Measurements from ENCODE around the gene BFSP2. TPM values are rescaled to one million over a fixed set of nuclear protein-coding genes. Genes with fewer than 3 reads are reported as not detected.

Gene BFSP2
- total RNA-seq, 4 donors from 2014 or later, result not detected

- Histone ChIP-seq H3K4me1 (no peaks in the 10 kb centered on the region), H3K36me3 (no peaks in the 10 kb centered on the region), H3K27ac (no peak overlapping the region), H3K9me3 (no peaks in the 10 kb centered on the region), H3K4me3 (no peak overlapping the region), H3K27me3 (no peaks in the 10 kb centered on the region)
- no peak for ATAC-seq
- in situ Hi-C loops (cut with MboI; ENCODE audit: low sequenced_read_pairs in 4 of 4) (no loop called here), intact Hi-C loops (cut with DNase I; ENCODE audit: low total_unique reads) (no loop called here)
- TF ChIP-seq POLR2A (IDR thresholded peaks at IDR 0.05), result no peak
- TF ChIP-seq CTCF (IDR thresholded peaks at IDR 0.05 in 4 of 5, conservative IDR thresholded peaks at IDR 0.05 in 1 of 5), result no peak
- no peak for DNase-seq
Measured at GRCh38 chr3:133505813-133506212, 106.0 kb downstream of the BFSP2 start.

- Histone ChIP-seq H3K9me3 (no peaks in the 10 kb centered on the region), H3K27ac (no peak overlapping the region), H3K4me3 (no peak overlapping the region), H3K4me1 (no peaks in the 10 kb centered on the region), H3K27me3 (no peaks in the 10 kb centered on the region), H3K36me3 (no peaks in the 10 kb centered on the region)
- in situ Hi-C loops (cut with MboI; ENCODE audit: low sequenced_read_pairs in 4 of 4), result no loop called here
- intact Hi-C loops (cut with DNase I; ENCODE audit: low total_unique reads), result no loop called here
- ATAC-seq, result peak in 1 of 2 donors; percentile 41
- no peak for TF ChIP-seq POLR2A (IDR thresholded peaks at IDR 0.05)
- no peak for TF ChIP-seq CTCF (IDR thresholded peaks at IDR 0.05 in 4 of 5, conservative IDR thresholded peaks at IDR 0.05 in 1 of 5)
- no peak for DNase-seq
Measured at GRCh38 chr3:133506215-133506901, 106.5 kb downstream of the BFSP2 start.

- TF ChIP-seq POLR2A (IDR thresholded peaks at IDR 0.05) (no peak), CTCF (IDR thresholded peaks at IDR 0.05 in 4 of 5, conservative IDR thresholded peaks at IDR 0.05 in 1 of 5) (no peak)
- no peaks in the 10 kb centered on the region for H3K27me3 ChIP-seq
- H3K27ac ChIP-seq, result no peak overlapping the region
- no peaks in the 10 kb centered on the region for H3K4me1 ChIP-seq
- no peaks in the 10 kb centered on the region for H3K36me3 ChIP-seq
- ATAC-seq, result no peak
- H3K4me3 ChIP-seq, result no peak overlapping the region
- H3K9me3 ChIP-seq, result no peaks in the 10 kb centered on the region
- in situ Hi-C loops (cut with MboI; ENCODE audit: low sequenced_read_pairs in 4 of 4) (no loop called here), intact Hi-C loops (cut with DNase I; ENCODE audit: low total_unique reads) (no loop called here)
- DNase-seq, result no peak
Measured at GRCh38 chr3:133509488-133509887, 109.6 kb downstream of the BFSP2 start.

GRCh38 chr3:133512416-133513089, 112.7 kb downstream of the BFSP2 start:
- TF ChIP-seq POLR2A (IDR thresholded peaks at IDR 0.05) (no peak), CTCF (IDR thresholded peaks at IDR 0.05 in 4 of 5, conservative IDR thresholded peaks at IDR 0.05 in 1 of 5) (no peak)
- Histone ChIP-seq H3K27ac (no peak overlapping the region), H3K9me3 (no peaks in the 10 kb centered on the region), H3K36me3 (no peaks in the 10 kb centered on the region), H3K27me3 (no peaks in the 10 kb centered on the region), H3K4me3 (no peak overlapping the region), H3K4me1 (no peaks in the 10 kb centered on the region)
- in situ Hi-C loops (cut with MboI; ENCODE audit: low sequenced_read_pairs in 4 of 4), result no loop called here
- ATAC-seq (no peak), DNase-seq (no peak)
- intact Hi-C loops (cut with DNase I; ENCODE audit: low total_unique reads), result no loop called here

Data from gastrocnemius medialis (tissue), 4 donors.